HG02885 (cell line): ENCODE measurements around the gene DLL1.

Experiments
- ATAC-seq: cut with Tn5 transposase; IDR thresholded peaks from one replicate; pipeline ENCODE4 v1.9.1; 2021; ENCODE audit warnings: mild to moderate bottlenecking; ENCODE audit not compliant: unreplicated experiment, poor library complexity

DLL1 gene

GRCh38 chr6:170296423-170296745 is 5.5 kb upstream of the DLL1 start:
- ATAC-seq: no peak

GRCh38 chr6:170295510-170296422 is 4.9 kb upstream of the DLL1 start:
- peak; percentile 56 for ATAC-seq

- no peak for ATAC-seq
Observed at GRCh38 chr6:170294813-170295509, 4.1 kb upstream of the DLL1 start.

- ATAC-seq: no peak
Observed at GRCh38 chr6:170294298-170294730, 3.4 kb upstream of the DLL1 start.

- ATAC-seq: no peak
Observed at GRCh38 chr6:170293341-170294231, 2.7 kb upstream of the DLL1 start.

GRCh38 chr6:170292407-170293158 is 1.7 kb upstream of the DLL1 start:
- ATAC-seq: no peak

- no peak for ATAC-seq
Observed at GRCh38 chr6:170292111-170292406, 1.2 kb upstream of the DLL1 start.

GRCh38 chr6:170291271-170292110 is 613 bp upstream of the DLL1 start:
- peak; percentile 36 for ATAC-seq

GRCh38 chr6:170289951-170290295 is 955 bp downstream of the DLL1 start:
- peak; percentile 11 for ATAC-seq

- ATAC-seq: no peak
Observed at GRCh38 chr6:170289180-170289931, 1.5 kb downstream of the DLL1 start.

GRCh38 chr6:170288852-170289179 is 2.1 kb downstream of the DLL1 start:
- no peak for ATAC-seq

GRCh38 chr6:170288091-170288631 is 2.7 kb downstream of the DLL1 start:
- ATAC-seq: no peak

- no peak for ATAC-seq
Observed at GRCh38 chr6:170287371-170287876, 3.5 kb downstream of the DLL1 start.

- no peak for ATAC-seq
Observed at GRCh38 chr6:170286934-170287265, 4.0 kb downstream of the DLL1 start.

GRCh38 chr6:170286246-170286933 is 4.5 kb downstream of the DLL1 start:
- no peak for ATAC-seq

GRCh38 chr6:170285482-170285881 is 5.4 kb downstream of the DLL1 start:
- no peak for ATAC-seq

- no peak for ATAC-seq
Observed at GRCh38 chr6:170284866-170285469, 5.9 kb downstream of the DLL1 start.
